Measurements from ENCODE around the gene IRGC. TPM values are rescaled to one million over a fixed set of nuclear protein-coding genes. Genes with fewer than 3 reads are reported as not detected.

Gene IRGC
- total and polyA plus RNA-seq, 9 of the 15 experiments (the other 6 are each of a cell fraction or from before 2014, with no cell fraction given), result not detected

- peak; percentile 13 for TF ChIP-seq PRDM10 (IDR thresholded peaks at IDR 0.05; ENCODE audit: partially characterized antibody)
- TF ChIP-seq KAT8 (IDR thresholded peaks at IDR 0.05; ENCODE audit: low read depth), result no peak
- TF ChIP-seq ZFP36 (IDR thresholded peaks at IDR 0.05; ENCODE audit: low read depth, low read length, partially characterized antibody), result no peak
- no peak for TF ChIP-seq ZNF197 (CRISPR knock-in tag; IDR thresholded peaks at IDR 0.05; ENCODE audit: low read depth)
- TF ChIP-seq RBBP5 (IDR thresholded peaks at IDR 0.05; ENCODE audit: borderline replicate concordance, insufficient read depth, low read length, poor library complexity, severe bottlenecking), result no peak
- no peak for TF ChIP-seq NEUROD1 (IDR thresholded peaks at IDR 0.05; ENCODE audit: borderline replicate concordance, low read depth, low read length, partially characterized antibody)
- TF ChIP-seq ZFX (CRISPR knock-in tag; IDR thresholded peaks at IDR 0.05), result no peak
- TF ChIP-seq, protein P1, sequence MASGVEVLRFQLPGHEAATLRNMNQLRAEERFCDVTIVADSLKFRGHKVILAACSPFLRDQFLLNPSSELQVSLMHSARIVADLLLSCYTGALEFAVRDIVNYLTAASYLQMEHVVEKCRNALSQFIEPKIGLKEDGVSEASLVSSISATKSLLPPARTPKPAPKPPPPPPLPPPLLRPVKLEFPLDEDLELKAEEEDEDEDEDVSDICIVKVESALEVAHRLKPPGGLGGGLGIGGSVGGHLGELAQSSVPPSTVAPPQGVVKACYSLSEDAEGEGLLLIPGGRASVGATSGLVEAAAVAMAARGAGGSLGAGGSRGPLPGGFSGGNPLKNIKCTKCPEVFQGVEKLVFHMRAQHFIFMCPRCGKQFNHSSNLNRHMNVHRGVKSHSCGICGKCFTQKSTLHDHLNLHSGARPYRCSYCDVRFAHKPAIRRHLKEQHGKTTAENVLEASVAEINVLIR (CRISPR knock-in tag; IDR thresholded peaks at IDR 0.05), result no peak
- peak; percentile 66 for TF ChIP-seq CREM (IDR thresholded peaks at IDR 0.05; ENCODE audit: low read depth)
- TF ChIP-seq ATF7 (IDR thresholded peaks at IDR 0.05), result no peak
- no peak for TF ChIP-seq ESRRB (CRISPR knock-in tag; IDR thresholded peaks at IDR 0.05; ENCODE audit: borderline replicate concordance)
- no peak for TF ChIP-seq NR1H2 (CRISPR knock-in tag; IDR thresholded peaks at IDR 0.05)
- TF ChIP-seq DPF2 (IDR thresholded peaks at IDR 0.05), result peak; percentile 50; the same call in 1 of the 2 replicates
- TF ChIP-seq KLF10 (CRISPR knock-in tag; IDR thresholded peaks at IDR 0.05), result no peak
- no peak for TF ChIP-seq MYC (IDR thresholded peaks at IDR 0.05; ENCODE audit: low read depth, low read length)
- TF ChIP-seq MYC (CRISPR knock-in tag; IDR thresholded peaks at IDR 0.05; ENCODE audit: borderline replicate concordance, low read depth), result no peak
- peak; percentile 53; the same call in 1 of the 2 replicates for TF ChIP-seq SMARCE1 (IDR thresholded peaks at IDR 0.05)
- TF ChIP-seq, protein P2, sequence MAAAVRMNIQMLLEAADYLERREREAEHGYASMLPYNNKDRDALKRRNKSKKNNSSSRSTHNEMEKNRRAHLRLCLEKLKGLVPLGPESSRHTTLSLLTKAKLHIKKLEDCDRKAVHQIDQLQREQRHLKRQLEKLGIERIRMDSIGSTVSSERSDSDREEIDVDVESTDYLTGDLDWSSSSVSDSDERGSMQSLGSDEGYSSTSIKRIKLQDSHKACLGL (CRISPR knock-in tag; IDR thresholded peaks at IDR 0.05; ENCODE audit: borderline replicate concordance, poor library complexity, severe bottlenecking), result no peak
- TF ChIP-seq ZNF143 (CRISPR knock-in tag; IDR thresholded peaks at IDR 0.05), result no peak
- peak; percentile 55; the same call in 1 of the 2 replicates for TF ChIP-seq CEBPB (tag; IDR thresholded peaks at IDR 0.05)
- TF ChIP-seq HEY1 (CRISPR knock-in tag; IDR thresholded peaks at IDR 0.05; ENCODE audit: borderline replicate concordance), result no peak
- no peak for TF ChIP-seq NFRKB (IDR thresholded peaks at IDR 0.05; ENCODE audit: low read depth)
- TF ChIP-seq ZFPM2 (CRISPR knock-in tag; IDR thresholded peaks at IDR 0.05), result no peak
Observed at GRCh38 chr19:43768273-43769050, 52.6 kb downstream of the IRGC start (continued).

Measured in K562 (cell line).